HG02588 (cell line): ENCODE measurements around the gene AUP1.

Source experiments
- ATAC-seq: cut with Tn5 transposase; IDR thresholded peaks from one replicate; pipeline ENCODE4 v1.9.1; 2021; ENCODE audit warnings: mild to moderate bottlenecking, moderate library complexity; ENCODE audit not compliant: unreplicated experiment

AUP1 gene

DNA sequence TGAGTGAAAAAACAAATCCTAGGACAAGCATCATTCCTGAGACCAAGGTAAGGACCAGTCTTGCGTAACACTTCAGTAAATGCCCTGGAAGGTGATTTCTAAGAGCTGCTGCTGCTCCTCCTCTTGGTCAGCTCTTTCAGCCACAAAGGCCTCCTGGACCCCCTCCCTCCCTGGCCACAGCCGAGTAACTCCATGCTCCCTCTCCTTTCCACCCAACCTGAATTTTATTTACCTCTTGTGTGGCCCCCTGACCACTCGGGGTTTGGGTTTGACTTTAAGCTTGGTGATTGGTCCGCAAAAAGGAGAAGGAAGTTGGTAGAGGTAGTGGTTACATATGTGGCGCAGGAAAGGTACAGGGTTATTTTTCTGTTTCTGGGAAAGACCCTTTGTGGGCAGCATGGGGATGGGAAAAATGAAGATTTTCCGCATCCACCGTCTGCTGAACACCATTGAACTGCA is 9.4 kb upstream of the AUP1 start:
- no peak for ATAC-seq

GRCh38 chr2:74537140-74537539 is 7.6 kb upstream of the AUP1 start:
- ATAC-seq: no peak

- ATAC-seq: no peak
These were observed 6.9 kb upstream of the AUP1 start for GRCh38 chr2:74536166-74536950.

DNA sequence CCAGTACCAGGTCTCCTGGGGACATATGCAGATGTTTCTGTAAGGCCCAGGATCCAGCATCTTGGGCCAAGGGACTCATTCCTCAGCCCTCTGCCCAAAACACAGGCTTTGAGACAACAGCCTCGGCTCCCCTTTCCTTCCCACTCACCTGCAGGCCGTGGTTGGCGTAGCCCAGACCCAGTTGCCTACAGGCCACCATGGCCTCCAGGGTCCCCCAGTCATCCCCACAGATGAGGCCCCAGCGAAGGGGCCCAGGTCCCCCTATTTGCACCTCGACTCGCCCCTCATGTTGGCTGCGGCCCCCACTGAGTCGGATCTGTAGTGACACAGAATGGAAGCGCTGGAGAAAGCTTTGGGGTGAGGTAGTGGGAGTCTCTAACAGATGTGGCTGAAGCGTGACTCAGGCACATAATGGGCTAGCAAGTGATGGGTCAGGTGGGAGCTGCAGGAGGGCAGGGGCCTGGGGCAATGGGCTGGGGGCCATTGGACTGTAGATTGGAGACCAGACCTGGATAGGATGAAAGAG is 6.0 kb upstream of the AUP1 start:
- no peak for ATAC-seq

GRCh38 chr2:74534411-74534810 is 4.9 kb upstream of the AUP1 start:
- ATAC-seq: no peak

GRCh38 chr2:74533464-74533863 is 4.0 kb upstream of the AUP1 start:
- no peak for ATAC-seq

DNA sequence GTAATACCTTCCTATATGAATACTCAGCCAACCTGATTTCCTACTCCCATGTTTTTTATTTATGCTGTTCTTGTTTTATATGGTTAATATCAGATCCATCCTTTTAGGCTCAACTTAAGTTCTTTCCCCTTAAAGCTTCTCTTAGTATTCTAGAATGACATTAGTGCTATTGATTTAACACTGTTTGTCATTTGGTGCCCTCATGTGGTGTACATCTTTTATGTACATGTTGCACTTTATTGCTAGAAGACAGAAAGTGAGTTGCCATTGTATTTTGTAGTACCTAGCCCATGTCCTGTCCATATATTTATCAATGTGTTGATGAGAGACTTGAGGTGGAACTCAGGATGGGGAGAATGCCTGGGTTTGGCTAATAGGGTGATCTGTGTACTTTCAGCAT is 2.7 kb upstream of the AUP1 start:
- no peak for ATAC-seq

DNA sequence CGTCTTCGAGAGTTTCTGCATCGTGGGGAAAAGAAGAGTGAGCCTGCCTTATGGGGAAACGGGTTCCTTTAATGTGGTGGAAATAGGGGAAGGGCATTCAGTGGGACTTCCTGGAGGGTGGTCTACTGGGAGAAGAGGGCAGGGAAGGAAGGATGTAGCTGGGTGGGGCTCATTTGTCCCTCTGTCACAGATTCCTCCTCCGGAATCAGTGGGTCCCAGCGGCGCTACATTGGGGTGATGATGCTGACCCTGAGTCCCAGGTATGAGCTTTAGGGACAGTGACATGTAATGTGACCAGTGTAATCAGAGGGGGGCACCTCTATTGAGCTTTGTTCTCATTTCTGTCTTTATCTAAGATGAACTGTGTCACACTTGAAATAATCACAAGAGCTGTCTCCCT is 2.2 kb upstream of the AUP1 start:
- ATAC-seq: no peak

GRCh38 chr2:74530239-74531187 is 1.0 kb upstream of the AUP1 start:
- ATAC-seq: peak; percentile 27

DNA sequence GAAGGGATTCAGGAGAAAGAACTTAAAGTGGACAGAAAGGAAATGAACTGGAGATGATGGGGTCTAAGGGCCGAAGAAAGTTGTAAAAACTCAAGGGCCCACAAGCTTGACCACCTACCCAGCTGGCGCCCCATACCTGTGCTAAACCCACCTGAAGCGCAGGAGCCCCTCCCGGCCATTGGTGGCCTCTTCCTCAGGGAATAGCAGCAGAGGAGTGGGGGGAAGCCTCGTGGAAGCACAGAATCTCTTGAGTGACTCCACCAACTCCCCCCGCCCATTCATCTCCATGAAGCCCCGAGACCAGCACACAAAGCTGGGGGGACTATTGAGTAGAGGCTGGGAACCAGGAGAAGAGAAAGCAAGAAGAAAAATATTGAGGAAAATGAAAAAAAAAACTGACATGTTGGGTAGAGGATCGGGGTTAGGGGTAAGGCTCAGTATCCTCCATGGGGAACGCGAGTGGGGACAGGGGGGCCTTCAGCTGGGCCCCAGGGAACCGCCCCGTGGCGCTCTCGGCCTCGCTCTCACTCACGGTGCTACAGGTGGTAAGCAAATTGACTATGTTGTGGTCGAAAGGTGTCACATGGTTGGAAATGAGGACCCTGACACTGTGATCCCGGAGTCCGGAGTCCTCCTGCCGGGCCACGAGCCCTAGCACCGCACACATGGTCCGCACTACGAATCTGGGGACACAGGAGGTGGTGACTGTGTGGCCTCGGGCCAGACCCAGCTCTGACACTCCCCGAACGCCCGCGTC is 728 bp downstream of the AUP1 start:
- ATAC-seq: peak; percentile 7

DNA sequence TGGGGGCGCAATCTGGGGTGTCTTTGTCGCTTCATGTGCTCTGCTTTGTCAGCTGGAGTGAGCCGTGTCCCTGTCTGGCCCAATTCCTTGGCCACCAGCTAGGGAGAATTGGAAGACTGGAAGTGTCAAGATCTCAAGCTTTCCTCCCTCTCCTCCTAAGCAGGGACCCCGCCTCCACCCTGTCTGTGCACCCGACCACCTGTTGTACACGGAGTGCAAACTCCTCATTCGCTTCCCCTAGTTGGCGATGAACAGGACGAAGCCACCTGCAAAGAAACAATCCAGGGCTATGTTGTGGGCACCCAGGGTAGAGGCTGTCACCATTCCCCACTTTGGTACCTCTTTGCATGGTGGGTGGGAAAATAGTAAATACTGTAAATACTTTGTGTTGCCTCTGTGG is 1.8 kb downstream of the AUP1 start:
- no peak for ATAC-seq

DNA sequence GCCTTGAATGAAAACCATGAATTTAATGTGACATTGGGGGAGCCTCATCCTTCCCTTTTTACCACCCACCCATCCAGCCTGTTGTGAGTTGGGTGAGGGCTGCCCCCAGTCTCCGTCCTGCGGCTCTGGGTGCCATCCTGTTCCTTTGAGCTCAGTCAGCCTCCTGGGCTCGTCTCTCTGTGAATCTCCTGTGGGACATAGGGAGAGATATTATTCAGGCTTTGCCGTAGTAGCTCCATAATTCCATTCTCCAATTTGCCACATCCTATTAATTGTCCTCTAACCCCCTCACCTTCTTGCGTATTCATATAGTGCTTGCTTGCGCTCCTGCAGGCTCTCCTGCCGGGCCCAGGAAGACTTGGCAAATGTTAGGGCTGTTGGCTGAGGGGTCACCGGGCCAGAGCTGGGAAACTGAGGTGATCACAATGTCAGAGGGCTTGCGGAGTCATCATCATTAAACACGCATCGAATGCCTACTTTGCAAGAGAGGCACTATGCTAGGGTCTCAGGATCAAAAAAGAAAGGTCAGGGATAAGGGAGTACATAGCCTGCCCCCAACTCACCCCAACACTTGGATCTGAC is 2.8 kb downstream of the AUP1 start:
- no peak for ATAC-seq

- no peak for ATAC-seq
These were observed 3.5 kb downstream of the AUP1 start, which contains the start of gene DQX1 for GRCh38 chr2:74525717-74526648. DQX1 (minus strand) TSS chr2:74526231; CDS start chr2:74525729, 502 bp downstream.

GRCh38 chr2:74524955-74525716 is 4.4 kb downstream of the AUP1 start:
- no peak for ATAC-seq

DNA sequence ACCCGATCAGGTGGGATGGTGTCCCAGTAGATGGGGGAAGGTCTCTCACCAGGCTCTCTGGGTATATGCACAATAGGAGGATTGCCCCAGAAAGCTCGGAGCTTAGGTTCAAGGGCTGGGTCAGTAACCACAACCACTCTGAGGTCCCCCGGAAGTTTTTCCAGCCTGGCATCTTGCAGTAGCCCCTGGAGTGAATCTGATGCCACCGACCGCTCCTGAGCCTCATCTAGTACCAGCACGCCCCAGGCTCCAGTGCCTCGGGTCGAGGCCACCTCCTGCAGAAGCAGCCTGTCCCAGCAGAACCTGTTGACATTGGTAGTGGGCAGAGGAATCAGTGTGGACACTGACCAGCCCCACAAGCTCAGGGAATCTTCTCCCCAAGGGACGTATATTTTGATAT is 5.5 kb downstream of the AUP1 start:
- ATAC-seq: no peak

GRCh38 chr2:74522516-74522915 is 7.0 kb downstream of the AUP1 start:
- ATAC-seq: no peak

- ATAC-seq: no peak
These were observed 12.9 kb downstream of the AUP1 start for GRCh38 chr2:74516650-74517049.

- no peak for ATAC-seq
These were observed 13.4 kb downstream of the AUP1 start for GRCh38 chr2:74515981-74516633.
